Kidney (tissue), 14 donors: ENCODE results near the gene C1orf52. TPM values are rescaled to one million over a fixed set of nuclear protein-coding genes. Genes with fewer than 3 reads are reported as not detected.
A peak's percentile ranks its signal among the peaks of the same experiment; 100 is the strongest.

Source experiments
- DNase-seq, 5 donors: peaks; one replicate each; pipeline ENCODE4 v3.0.0-alpha.2; 2013 to 2020
- FAIRE-seq: peaks from 2 replicates; lab custom pipeline; 2012; peaks lifted over from hg19 to GRCh38; lab: Jason Lieb, UNC
- H3K27ac ChIP-seq, 2 donors: one replicate each; pipeline ENCODE4 v1.7.0; 2013; ENCODE audit warnings: low read depth in 2 of 2, low read length in 2 of 2, inconsistent platforms in 1 of 2
- H3K27me3 ChIP-seq: one replicate; pipeline ENCODE4 v1.7.1; 2013; ENCODE audit warnings: low read length, inconsistent platforms; ENCODE audit not compliant: control insufficient read depth, insufficient read depth
- H3K36me3 ChIP-seq, 3 donors: one replicate each; pipeline versions ENCODE4 v1.7.0 to v1.7.1; 2013; ENCODE audit warnings: low read length in 3 of 3, control low read depth in 1 of 3, inconsistent platforms in 1 of 3; ENCODE audit not compliant: insufficient read depth in 3 of 3, control insufficient read depth in 2 of 3
- H3K4me1 ChIP-seq, 3 donors: one replicate each; pipeline versions ENCODE4 v1.7.0 to v1.7.1; 2013; ENCODE audit warnings: low read length in 3 of 3, inconsistent platforms in 1 of 3, low read depth in 1 of 3; ENCODE audit not compliant: control insufficient read depth in 2 of 3, insufficient read depth in 2 of 3
- H3K4me3 ChIP-seq, 3 donors: one replicate each; pipeline versions ENCODE4 v1.7.0 to v1.8.1; 2013; ENCODE audit warnings: low read length in 3 of 3, control low read depth in 1 of 3, inconsistent platforms in 1 of 3
- H3K9ac ChIP-seq, 3 donors: one replicate each; pipeline versions ENCODE4 v1.7.0 to v1.7.1; 2013; ENCODE audit warnings: low read length in 3 of 3, control low read depth in 1 of 3, inconsistent platforms in 1 of 3
- H3K9me3 ChIP-seq, 3 donors: one replicate each; pipeline versions ENCODE4 v1.7.0 to v1.7.1; 2013; ENCODE audit warnings: low read length in 3 of 3, control low read depth in 1 of 3, inconsistent platforms in 1 of 3; ENCODE audit not compliant: control insufficient read depth in 2 of 3, insufficient read depth in 1 of 3
- CTCF ChIP-seq: IDR thresholded peaks from 3 replicates; pipeline ENCODE4 v1.5.1; 2012; ENCODE audit warnings: mild to moderate bottlenecking, moderate library complexity, borderline replicate concordance; ENCODE audit not compliant: insufficient read depth; ENCODE audit errors: extremely low read depth
- intact Hi-C: fragments of 100-400 bp; cut with DNase I; formaldehyde crosslinking; loops from one replicate; pipeline ENCODE4 v1.11.1; 2022
- polyA plus RNA-seq: library from polyadenylated mRNA; stranded (reverse); fragments of 350-450 nt; fragmentation: Illumina TruSeq; extraction: RNeasy Lipid Tissue Mini Kit (QIAGEN cat#74804); gene quantifications from one replicate; pipeline ENCODE4 v1.2.3, GENCODE V29; 2014; ENCODE audit warnings: low read depth, low replicate concordance; ENCODE audit not compliant: insufficient read depth
- total RNA-seq: library from RNA; stranded (reverse); fragmentation: NEBNext Ultra II Directional; extraction: Animal tissue kit (Norgen Biotek cat#: 25700); gene quantifications from one replicate; pipeline ENCODE4 v1.2.1, GENCODE V29; 2021
- donor health status: control.
- donor health status: control.
- donor health status: control.
- donor health status: control.
- donor health status: control.
- donor health status: DM: yes; HTN: yes; CAD: no.
- donor health status: Normal renal cell carcinoma (clear cell type).

C1orf52 gene
- total and polyA plus RNA-seq, 2 donors from 2014 or later = 15.0 to 18.7 TPM

GRCh38 chr1:85224734-85225623 is 34.5 kb downstream of the C1orf52 start:
- Histone ChIP-seq H3K4me1 (peaks cover 4 to 11% (median 4%) of the 10 kb centered on the region in 3 donors), H3K27me3 (no peaks in the 10 kb centered on the region), H3K4me3 (no peak overlapping the region), H3K36me3 (no peaks in the 10 kb centered on the region), H3K27ac (no peak overlapping the region), H3K9me3 (no peaks in the 10 kb centered on the region), H3K9ac (no peak overlapping the region)
- FAIRE-seq (no peak), DNase-seq (peak in 4 of 5 donors; percentile 70 to 87 (median 81))
- intact Hi-C loops = no loop called here
- TF ChIP-seq CTCF = no peak

- Histone ChIP-seq H3K27me3 (no peaks in the 10 kb centered on the region), H3K27ac (no peak overlapping the region), H3K36me3 (no peaks in the 10 kb centered on the region), H3K9ac (no peak overlapping the region), H3K4me3 (no peak overlapping the region), H3K9me3 (no peaks in the 10 kb centered on the region), H3K4me1 (peaks cover 4 to 11% (median 4%) of the 10 kb centered on the region in 3 donors)
- intact Hi-C loops = no loop called here
- FAIRE-seq (peak; percentile 19), DNase-seq (no peak)
- TF ChIP-seq CTCF = no peak
Observed at GRCh38 chr1:85224295-85224694, 35.2 kb downstream of the C1orf52 start.

DNA sequence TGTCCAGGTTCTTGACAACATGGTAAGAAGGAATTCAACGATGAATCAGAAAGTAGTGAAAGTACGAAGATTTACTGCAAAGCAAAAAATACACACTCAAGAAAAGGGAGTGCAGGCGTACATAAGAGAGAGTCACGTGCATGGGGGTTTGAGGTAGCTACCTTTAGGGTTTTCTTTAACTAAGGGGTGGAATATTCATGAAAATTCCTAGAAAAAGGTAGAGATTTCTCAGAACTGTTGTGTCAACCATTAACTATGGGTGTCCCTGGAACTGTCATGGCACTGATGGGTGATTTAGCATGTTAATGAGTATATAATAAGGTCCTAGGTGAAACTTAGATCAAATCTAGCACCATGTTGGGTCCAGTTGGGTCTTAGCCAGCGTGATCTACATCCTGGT is 36.1 kb downstream of the C1orf52 start:
- DNase-seq (no peak), FAIRE-seq (no peak)
- Histone ChIP-seq H3K9me3 (no peaks in the 10 kb centered on the region), H3K4me1 (peaks cover 4 to 11% (median 4%) of the 10 kb centered on the region in 3 donors), H3K27me3 (no peaks in the 10 kb centered on the region), H3K27ac (no peak overlapping the region), H3K4me3 (no peak overlapping the region), H3K9ac (no peak overlapping the region), H3K36me3 (no peaks in the 10 kb centered on the region)
- no peak for TF ChIP-seq CTCF
- intact Hi-C loops = no loop called here
